Left lung (tissue), 10 donors: ENCODE data around the gene HMSD. TPM values are rescaled to one million over a fixed set of nuclear protein-coding genes. Genes with fewer than 3 reads are reported as not detected.

ENCODE experiments used
- ATAC-seq: fragments of 200-7000 bp; cut with Tn5 transposase; one replicate; pipeline ENCODE4 v1.9.1; 2020; ENCODE audit warnings: moderate library complexity
- DNase-seq, 4 donors: peaks; one replicate each; pipeline ENCODE4 v3.0.0-alpha.2; 2013 to 2020
- H3K27ac ChIP-seq, 2 donors: fragments of 200-600 bp; sonication (generic) in 1 of 2; one replicate each; pipeline versions ENCODE4 v1.5.0 to v1.8.0; 2020 to 2021
- H3K27me3 ChIP-seq, 2 donors: fragments of 200-600 bp; sonication (generic) in 1 of 2; one replicate each; pipeline versions ENCODE4 v1.5.0 to v1.8.0; 2020 to 2021
- H3K36me3 ChIP-seq, 2 donors: fragments of 200-600 bp; sonication (generic) in 1 of 2; one replicate each; pipeline versions ENCODE4 v1.5.0 to v1.8.0; 2020 to 2021
- H3K4me1 ChIP-seq, 2 donors: fragments of 200-600 bp; one replicate each; pipeline ENCODE4 v1.8.0; 2021
- H3K4me3 ChIP-seq, 2 donors: fragments of 200-600 bp; sonication (generic) in 1 of 2; one replicate each; pipeline versions ENCODE4 v1.5.0 to v1.8.0; 2020 to 2021; ENCODE audit warnings: mild to moderate bottlenecking in 1 of 2
- H3K9me3 ChIP-seq, 2 donors: fragments of 200-600 bp; sonication (generic) in 1 of 2; one replicate each; pipeline versions ENCODE4 v1.5.0 to v1.8.0; 2020 to 2021
- CTCF ChIP-seq, 2 donors: fragments of 200-600 bp; sonication (generic) in 1 of 2; IDR thresholded peaks; one replicate each; pipeline versions ENCODE4 v1.5.0 to v1.8.0; 2021; ENCODE audit warnings: antibody characterized with exemption in 2 of 2
- intact Hi-C, 2 donors: fragments of 100-400 bp; cut with DNase I; formaldehyde crosslinking; loops; one replicate each; pipeline versions ENCODE4 v1.11.2 to v1.14.2; 2022
- polyA plus RNA-seq, 6 donors: library from polyadenylated mRNA; unstranded; fragments of 120-200 nt; gene quantifications; one replicate each; pipeline ENCODE4 v1.2.1, GENCODE V29; 2013; ENCODE audit not compliant: insufficient read length in 6 of 6
- total RNA-seq, 2 donors: library from RNA; stranded (reverse); fragmentation: NEBNext Ultra II Directional; extraction: Animal tissue kit (Norgen Biotek cat#: 25700); gene quantifications; one replicate each; pipeline ENCODE4 v1.2.1, GENCODE V29; 2021
- donor health status: DM: no; HTN: yes; CAD: no.
- donor health status: DM: no; HTN: no; CAD: no.

Gene HMSD
- total and polyA plus RNA-seq, 8 donors: 0.63 to 10.8 (median 2.0) TPM

- no peak overlapping the region for H3K4me3 ChIP-seq
- H3K36me3 ChIP-seq: no peaks in the 10 kb centered on the region
- no peak overlapping the region for H3K27ac ChIP-seq
- no peak for DNase-seq
- peaks cover 7 to 12% of the 10 kb centered on the region in 2 donors for H3K4me1 ChIP-seq
- ATAC-seq: no peak
- H3K27me3 ChIP-seq: no peaks in the 10 kb centered on the region
- intact Hi-C loops: no loop called here
- no peaks in the 10 kb centered on the region for H3K9me3 ChIP-seq
- TF ChIP-seq CTCF (IDR thresholded peaks at IDR 0.05): no peak
Observed at GRCh38 chr18:63951302-63951705, 2.2 kb downstream of the HMSD start.

- Histone ChIP-seq H3K4me3 (no peak overlapping the region), H3K9me3 (no peaks in the 10 kb centered on the region), H3K27ac (no peak overlapping the region), H3K36me3 (no peaks in the 10 kb centered on the region), H3K27me3 (peaks cover 0 to 7% of the 10 kb centered on the region in 2 donors), H3K4me1 (peaks cover 3 to 8% of the 10 kb centered on the region in 2 donors)
- intact Hi-C loops: no loop called here
- DNase-seq (no peak), ATAC-seq (no peak)
- TF ChIP-seq CTCF (IDR thresholded peaks at IDR 0.05): no peak
Observed at GRCh38 chr18:63953811-63954210, 4.7 kb downstream of the HMSD start.

- ATAC-seq: no peak
Observed at GRCh38 chr18:63956755-63957154, 7.7 kb downstream of the HMSD start.

GRCh38 chr18:63960891-63961290 lies 11.8 kb downstream of the HMSD start:
- Histone ChIP-seq H3K4me3 (no peak overlapping the region), H3K27me3 (peaks cover 0 to 7% of the 10 kb centered on the region in 2 donors), H3K4me1 (peaks cover 0 to 7% of the 10 kb centered on the region in 2 donors), H3K36me3 (no peaks in the 10 kb centered on the region), H3K27ac (no peak overlapping the region), H3K9me3 (no peaks in the 10 kb centered on the region)
- DNase-seq (no peak), ATAC-seq (peak; percentile 67)
- intact Hi-C loops: no loop called here
- no peak for TF ChIP-seq CTCF (IDR thresholded peaks at IDR 0.05)

More at GRCh38 chr18:63956755-63957154, 7.7 kb downstream of the HMSD start:
- TF ChIP-seq CTCF (IDR thresholded peaks at IDR 0.05): no peak
- intact Hi-C loops: no loop called here
- peaks cover 0 to 7% of the 10 kb centered on the region in 2 donors for H3K27me3 ChIP-seq
- H3K36me3 ChIP-seq: no peaks in the 10 kb centered on the region
- no peaks in the 10 kb centered on the region for H3K4me1 ChIP-seq
- no peak for DNase-seq
- no peak overlapping the region for H3K4me3 ChIP-seq
- H3K9me3 ChIP-seq: no peaks in the 10 kb centered on the region
- no peak overlapping the region for H3K27ac ChIP-seq

GRCh38 chr18:63961435-63961980 lies 12.4 kb downstream of the HMSD start:
- Histone ChIP-seq H3K27me3 (peaks cover 0 to 6% of the 10 kb centered on the region in 2 donors), H3K9me3 (no peaks in the 10 kb centered on the region), H3K4me1 (peaks cover 0 to 7% of the 10 kb centered on the region in 2 donors), H3K4me3 (no peak overlapping the region), H3K27ac (no peak overlapping the region), H3K36me3 (no peaks in the 10 kb centered on the region)
- no peak for TF ChIP-seq CTCF (IDR thresholded peaks at IDR 0.05)
- DNase-seq: no peak
- intact Hi-C loops: no loop called here
- peak; percentile 35 for ATAC-seq
